ENCODE results near the gene PDE4D. TPM values are rescaled to one million over a fixed set of nuclear protein-coding genes. Genes with fewer than 3 reads are reported as not detected.
A peak's percentile ranks its signal among the peaks of the same experiment; 100 is the strongest.

Gene PDE4D
- polyA plus RNA-seq, 1 donor (not counting 4 experiments of a cell fraction or from before 2014, with no cell fraction given), result 3.6 TPM

DNA sequence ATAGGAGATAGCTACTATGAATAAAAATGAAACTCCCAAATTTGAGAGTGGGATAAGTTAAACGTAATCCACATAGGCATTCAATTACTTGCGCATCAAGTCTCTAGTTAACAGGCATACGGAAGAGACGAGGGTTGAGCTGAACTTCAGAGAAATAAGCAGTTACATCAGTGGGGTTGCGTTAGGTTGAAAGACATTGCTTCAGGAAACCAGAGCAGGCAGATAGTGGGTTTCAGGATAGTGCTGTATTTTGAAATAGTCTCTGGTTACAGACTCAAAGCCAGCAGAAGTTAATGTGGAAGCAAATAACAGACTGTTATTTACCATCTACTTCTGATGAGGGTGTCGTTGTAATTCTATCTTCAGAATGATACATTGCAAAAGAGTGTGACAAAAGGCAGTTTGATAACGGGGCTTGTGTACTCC is 533.4 kb downstream of the PDE4D start:
- Histone ChIP-seq H3K27me3 (ENCODE audit: control insufficient read depth, extremely low read depth, insufficient read depth, low read length) (no peaks in the 10 kb centered on the region), H3K9me3 (ENCODE audit: control insufficient read depth, low read depth, low read length) (no peaks in the 10 kb centered on the region), H3K79me2 (ENCODE audit: control insufficient read depth, insufficient read depth, low read length) (no peaks in the 10 kb centered on the region), H3K4me3 (ENCODE audit: control insufficient read depth in 2 of 3, extremely low read depth in 1 of 3, insufficient read depth in 2 of 3, low read depth in 1 of 3, low read length in 3 of 3) (no peak overlapping the region), H2AFZ (ENCODE audit: control insufficient read depth, low read length) (no peak overlapping the region), H4K20me1 (ENCODE audit: control insufficient read depth, extremely low read depth, insufficient read depth, low read length) (no peaks in the 10 kb centered on the region), H3K36me3 (ENCODE audit: control insufficient read depth in 2 of 2, extremely low read depth in 1 of 2, insufficient read depth in 2 of 2, low read length in 2 of 2) (no peaks in the 10 kb centered on the region), H3K9ac (ENCODE audit: control insufficient read depth, extremely low read depth, insufficient read depth, low read length) (no peak overlapping the region), H3K4me1 (ENCODE audit: control insufficient read depth, extremely low read depth, insufficient read depth, low read length) (no peaks in the 10 kb centered on the region), H3K9me1 (ENCODE audit: control insufficient read depth, extremely low read depth, insufficient read depth, low read length) (no peaks in the 10 kb centered on the region), H3K27ac (ENCODE audit: control insufficient read depth, insufficient read depth, low read length) (no peak overlapping the region), H3K4me2 (ENCODE audit: control insufficient read depth, extremely low read depth, insufficient read depth, low read depth, low read length) (no peak overlapping the region)
- FAIRE-seq (peak; percentile 69), DNase-seq (ENCODE audit: low read depth, low spot score) (no peak)
- dilution Hi-C loops (cut with MboI; ENCODE audit: extremely low pct_ligation_motif_present, low sequenced_read_pairs), result loop anchor here (25.0 kb wide), 1 partner anchor 173 kb away; no protein-coding TSS in a partner anchor
- TF ChIP-seq, protein P1, sequence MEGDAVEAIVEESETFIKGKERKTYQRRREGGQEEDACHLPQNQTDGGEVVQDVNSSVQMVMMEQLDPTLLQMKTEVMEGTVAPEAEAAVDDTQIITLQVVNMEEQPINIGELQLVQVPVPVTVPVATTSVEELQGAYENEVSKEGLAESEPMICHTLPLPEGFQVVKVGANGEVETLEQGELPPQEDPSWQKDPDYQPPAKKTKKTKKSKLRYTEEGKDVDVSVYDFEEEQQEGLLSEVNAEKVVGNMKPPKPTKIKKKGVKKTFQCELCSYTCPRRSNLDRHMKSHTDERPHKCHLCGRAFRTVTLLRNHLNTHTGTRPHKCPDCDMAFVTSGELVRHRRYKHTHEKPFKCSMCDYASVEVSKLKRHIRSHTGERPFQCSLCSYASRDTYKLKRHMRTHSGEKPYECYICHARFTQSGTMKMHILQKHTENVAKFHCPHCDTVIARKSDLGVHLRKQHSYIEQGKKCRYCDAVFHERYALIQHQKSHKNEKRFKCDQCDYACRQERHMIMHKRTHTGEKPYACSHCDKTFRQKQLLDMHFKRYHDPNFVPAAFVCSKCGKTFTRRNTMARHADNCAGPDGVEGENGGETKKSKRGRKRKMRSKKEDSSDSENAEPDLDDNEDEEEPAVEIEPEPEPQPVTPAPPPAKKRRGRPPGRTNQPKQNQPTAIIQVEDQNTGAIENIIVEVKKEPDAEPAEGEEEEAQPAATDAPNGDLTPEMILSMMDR (optimal IDR thresholded peaks at IDR 0.05 in 1 of 3, IDR thresholded peaks at IDR 0.05 in 1 of 3, conservative IDR thresholded peaks at IDR 0.05 in 1 of 3; ENCODE audit: extremely low read depth in 1 of 3, insufficient read depth in 2 of 3, low read length in 3 of 3), result no peak
- TF ChIP-seq EZH2 (IDR thresholded peaks at IDR 0.05; ENCODE audit: low read length), result no peak

DNA sequence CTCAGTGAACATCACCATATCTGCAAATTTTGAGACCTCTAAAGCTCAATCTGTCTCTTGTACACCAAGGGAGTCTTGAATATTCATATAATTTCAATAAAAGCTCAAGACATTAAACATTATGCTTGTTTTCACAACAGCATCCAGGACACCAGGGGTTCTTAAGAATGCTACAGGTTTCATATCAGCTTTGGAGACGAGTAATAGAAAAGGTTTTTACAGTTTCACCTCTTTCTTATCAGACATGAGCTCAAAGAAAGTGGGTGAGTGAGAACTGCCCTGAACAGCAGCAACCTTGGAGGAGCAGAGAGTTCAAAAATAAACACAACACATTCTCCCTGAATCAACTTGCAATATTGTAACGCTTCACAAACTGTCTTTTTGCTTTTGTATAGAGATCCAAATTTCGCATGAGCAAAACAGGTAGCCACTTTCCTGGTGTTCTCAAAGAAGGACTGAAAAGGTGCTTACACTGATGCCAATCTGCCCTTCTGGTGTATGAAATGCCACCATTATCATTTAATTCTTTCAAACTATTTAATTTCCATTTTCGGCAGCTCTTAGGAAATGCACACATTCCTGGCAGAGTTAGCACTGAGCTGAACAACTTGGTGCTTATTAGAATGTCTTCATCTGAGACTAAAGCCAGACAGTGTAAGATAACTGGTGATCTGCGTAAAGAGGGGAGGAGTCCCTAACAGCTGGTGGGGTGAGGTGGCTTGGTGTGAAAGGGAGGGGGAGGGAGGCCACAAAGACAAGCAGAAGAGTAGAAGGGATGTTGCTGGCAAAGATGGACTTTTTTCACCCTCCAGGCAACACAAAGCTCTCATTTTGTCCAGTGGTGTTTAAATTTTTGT is 535.3 kb downstream of the PDE4D start:
- Histone ChIP-seq H3K27me3 (ENCODE audit: control insufficient read depth, extremely low read depth, insufficient read depth, low read length) (no peaks in the 10 kb centered on the region), H3K27ac (ENCODE audit: control insufficient read depth, insufficient read depth, low read length) (no peak overlapping the region), H3K4me3 (ENCODE audit: control insufficient read depth in 2 of 3, extremely low read depth in 1 of 3, insufficient read depth in 2 of 3, low read depth in 1 of 3, low read length in 3 of 3) (no peak overlapping the region), H3K4me1 (ENCODE audit: control insufficient read depth, extremely low read depth, insufficient read depth, low read length) (peaks cover 2% of the 10 kb centered on the region), H3K4me2 (ENCODE audit: control insufficient read depth, extremely low read depth, insufficient read depth, low read depth, low read length) (no peak overlapping the region), H3K9ac (ENCODE audit: control insufficient read depth, extremely low read depth, insufficient read depth, low read length) (no peak overlapping the region), H3K9me3 (ENCODE audit: control insufficient read depth, low read depth, low read length) (no peaks in the 10 kb centered on the region), H3K79me2 (ENCODE audit: control insufficient read depth, insufficient read depth, low read length) (no peaks in the 10 kb centered on the region), H3K9me1 (ENCODE audit: control insufficient read depth, extremely low read depth, insufficient read depth, low read length) (no peaks in the 10 kb centered on the region), H4K20me1 (ENCODE audit: control insufficient read depth, extremely low read depth, insufficient read depth, low read length) (no peaks in the 10 kb centered on the region), H2AFZ (ENCODE audit: control insufficient read depth, low read length) (no peak overlapping the region), H3K36me3 (ENCODE audit: control insufficient read depth in 2 of 2, extremely low read depth in 1 of 2, insufficient read depth in 2 of 2, low read length in 2 of 2) (no peaks in the 10 kb centered on the region)
- FAIRE-seq (no peak), DNase-seq (ENCODE audit: low read depth, low spot score) (no peak)
- dilution Hi-C loops (cut with MboI; ENCODE audit: extremely low pct_ligation_motif_present, low sequenced_read_pairs), result loop anchor here (25.0 kb wide), 1 partner anchor 171 kb away; no protein-coding TSS in a partner anchor
- no peak for TF ChIP-seq EZH2 (IDR thresholded peaks at IDR 0.05; ENCODE audit: low read length)
- TF ChIP-seq, protein P1 (optimal IDR thresholded peaks at IDR 0.05 in 1 of 3, IDR thresholded peaks at IDR 0.05 in 1 of 3, conservative IDR thresholded peaks at IDR 0.05 in 1 of 3; ENCODE audit: extremely low read depth in 1 of 3, insufficient read depth in 2 of 3, low read length in 3 of 3), result no peak
